Activated naive CD8-positive, alpha-beta T cell treated with anti-CD3 and anti-CD28 coated beads, Interleukin-2, amount 10 ng/mL, durations not matched to agents 7 days and 5 days (primary cell): Measurements from ENCODE around the gene MARCHF3. TPM values are rescaled to one million over a fixed set of nuclear protein-coding genes. Genes with fewer than 3 reads are reported as not detected.
"Not testable (repeated sequence)": the region's sequence is repeated elsewhere in the genome, so short reads cannot be mapped to it uniquely, and the experiment has no call there.

ENCODE experiments used
- ATAC-seq: fragments of 150-1000 bp; cut with Tn5 transposase; one replicate; pipeline ENCODE4 v1.10.0; 2021; ENCODE audit warnings: low read depth, moderate library complexity
- POLR2A ChIA-PET: fragments of 350-600 bp; sonication (Branson Sonifier 250); formaldehyde crosslinking; loops from one replicate; lab custom pipeline; 2021; ENCODE audit warnings: antibody characterized with exemption; lab: Charles Lee
- DNase-seq: peaks from one replicate; pipeline ENCODE4 v3.0.0; 2021
- H3K27ac Mint-ChIP-seq: one replicate; pipeline ENCODE4 v1.8.0; 2022; ENCODE audit warnings: mild to moderate bottlenecking, mixed read lengths
- H3K27me3 Mint-ChIP-seq: one replicate; pipeline ENCODE4 v1.8.0; 2022; ENCODE audit warnings: mild to moderate bottlenecking, moderate library complexity, mixed read lengths
- H3K36me3 Mint-ChIP-seq: one replicate; pipeline ENCODE4 v1.8.0; 2021; ENCODE audit warnings: mild to moderate bottlenecking, mixed read lengths
- H3K4me1 Mint-ChIP-seq: one replicate; pipeline ENCODE4 v1.8.0; 2021; ENCODE audit warnings: mixed read lengths
- H3K4me3 Mint-ChIP-seq: one replicate; pipeline ENCODE4 v1.8.0; 2022; ENCODE audit warnings: mild to moderate bottlenecking, moderate library complexity, mixed read lengths
- H3K9me3 Mint-ChIP-seq: one replicate; pipeline ENCODE4 v1.8.0; 2021; ENCODE audit warnings: mixed read lengths
- total RNA-seq, 2 experiments: library from RNA; stranded (reverse); gene quantifications; one replicate each; pipeline ENCODE4 v1.2.3, GENCODE V29; 2021

Gene MARCHF3
- total RNA-seq, 2 experiments from 2014 or later = 2.4 to 2.7 TPM

GRCh38 chr5:126963822-126964375 lies 66.5 kb downstream of the MARCHF3 start:
- peaks cover 1% of the 10 kb centered on the region for H3K4me1 Mint-ChIP-seq
- no peak overlapping the region for H3K4me3 Mint-ChIP-seq
- no peak for ATAC-seq
- peaks cover 1% of the 10 kb centered on the region for H3K9me3 Mint-ChIP-seq
- H3K27ac Mint-ChIP-seq = no peak overlapping the region
- H3K36me3 Mint-ChIP-seq = peaks cover 7% of the 10 kb centered on the region
- POLR2A ChIA-PET = no interaction called here
- DNase-seq = no peak
- H3K27me3 Mint-ChIP-seq = no peaks in the 10 kb centered on the region

- peaks cover 1% of the 10 kb centered on the region for H3K4me1 Mint-ChIP-seq
- ATAC-seq = no peak
- no peaks in the 10 kb centered on the region for H3K27me3 Mint-ChIP-seq
- H3K4me3 Mint-ChIP-seq = no peak overlapping the region
- POLR2A ChIA-PET = no interaction called here
- H3K36me3 Mint-ChIP-seq = peaks cover 3% of the 10 kb centered on the region
- H3K27ac Mint-ChIP-seq = no peak overlapping the region
- peaks cover 1% of the 10 kb centered on the region for H3K9me3 Mint-ChIP-seq
- no peak for DNase-seq
Observed at GRCh38 chr5:126961702-126962101, 68.7 kb downstream of the MARCHF3 start.

GRCh38 chr5:126961128-126961527 lies 69.2 kb downstream of the MARCHF3 start:
- Mint-ChIP-seq H3K4me1 (peaks cover 1% of the 10 kb centered on the region), H3K27ac (no peak overlapping the region), H3K9me3 (peaks cover 2% of the 10 kb centered on the region), H3K27me3 (no peaks in the 10 kb centered on the region), H3K4me3 (no peak overlapping the region), H3K36me3 (peaks cover 5% of the 10 kb centered on the region)
- ATAC-seq = no peak
- POLR2A ChIA-PET = no interaction called here
- DNase-seq = no peak

GRCh38 chr5:126959188-126959587 lies 71.2 kb downstream of the MARCHF3 start:
- Mint-ChIP-seq H3K9me3 (peaks cover 1% of the 10 kb centered on the region), H3K27me3 (no peaks in the 10 kb centered on the region), H3K36me3 (peaks cover 3% of the 10 kb centered on the region), H3K27ac (no peak overlapping the region), H3K4me3 (no peak overlapping the region), H3K4me1 (no peaks in the 10 kb centered on the region)
- ATAC-seq (no peak), DNase-seq (no peak)
- POLR2A ChIA-PET = no interaction called here

- Mint-ChIP-seq H3K27me3 (no peaks in the 10 kb centered on the region), H3K4me1 (no peaks in the 10 kb centered on the region), H3K9me3 (peaks cover 1% of the 10 kb centered on the region), H3K36me3 (peaks cover 3% of the 10 kb centered on the region), H3K27ac (no peak overlapping the region), H3K4me3 (no peak overlapping the region)
- POLR2A ChIA-PET = no interaction called here
- DNase-seq = no peak
- no peak for ATAC-seq
Observed at GRCh38 chr5:126956991-126957390, 73.4 kb downstream of the MARCHF3 start.

GRCh38 chr5:126954981-126955380 lies 75.4 kb downstream of the MARCHF3 start:
- H3K9me3 Mint-ChIP-seq = peaks cover 1% of the 10 kb centered on the region
- H3K4me3 Mint-ChIP-seq = no peak overlapping the region
- ATAC-seq = no peak
- no peak overlapping the region for H3K27ac Mint-ChIP-seq
- no peak for DNase-seq
- H3K36me3 Mint-ChIP-seq = peaks cover 3% of the 10 kb centered on the region
- H3K4me1 Mint-ChIP-seq = no peaks in the 10 kb centered on the region
- POLR2A ChIA-PET = no interaction called here
- no peaks in the 10 kb centered on the region for H3K27me3 Mint-ChIP-seq

- POLR2A ChIA-PET = no interaction called here
- Mint-ChIP-seq H3K27ac (no peak overlapping the region), H3K36me3 (peaks cover 3% of the 10 kb centered on the region), H3K4me3 (no peak overlapping the region), H3K4me1 (no peaks in the 10 kb centered on the region), H3K27me3 (no peaks in the 10 kb centered on the region), H3K9me3 (peaks cover 1% of the 10 kb centered on the region)
- ATAC-seq = no peak
- DNase-seq = no peak
Observed at GRCh38 chr5:126953640-126954039, 76.7 kb downstream of the MARCHF3 start.

- Mint-ChIP-seq H3K27me3 (no peaks in the 10 kb centered on the region), H3K9me3 (no peaks in the 10 kb centered on the region), H3K27ac (no peak overlapping the region), H3K4me3 (no peak overlapping the region), H3K36me3 (no peaks in the 10 kb centered on the region), H3K4me1 (no peaks in the 10 kb centered on the region)
- no peak for ATAC-seq
- POLR2A ChIA-PET = no interaction called here
- DNase-seq = no peak
Observed at GRCh38 chr5:126949475-126949874, 80.9 kb downstream of the MARCHF3 start.

GRCh38 chr5:126948453-126948852 lies 81.9 kb downstream of the MARCHF3 start:
- Mint-ChIP-seq H3K27me3 (no peaks in the 10 kb centered on the region), H3K9me3 (no peaks in the 10 kb centered on the region), H3K4me1 (no peaks in the 10 kb centered on the region), H3K4me3 (no peak overlapping the region), H3K36me3 (no peaks in the 10 kb centered on the region), H3K27ac (no peak overlapping the region)
- ATAC-seq (no peak), DNase-seq (no peak)
- POLR2A ChIA-PET = no interaction called here

- DNase-seq (no peak), ATAC-seq (no peak)
- no peaks in the 10 kb centered on the region for H3K9me3 Mint-ChIP-seq
- H3K27ac Mint-ChIP-seq = no peak overlapping the region
- POLR2A ChIA-PET = no interaction called here
- no peaks in the 10 kb centered on the region for H3K27me3 Mint-ChIP-seq
- no peaks in the 10 kb centered on the region for H3K4me1 Mint-ChIP-seq
- no peak overlapping the region for H3K4me3 Mint-ChIP-seq
- H3K36me3 Mint-ChIP-seq = no peaks in the 10 kb centered on the region
Observed at GRCh38 chr5:126948011-126948355, 82.4 kb downstream of the MARCHF3 start.

- Mint-ChIP-seq H3K4me1 (no peaks in the 10 kb centered on the region), H3K36me3 (no peaks in the 10 kb centered on the region), H3K4me3 (no peak overlapping the region), H3K27ac (no peak overlapping the region), H3K27me3 (no peaks in the 10 kb centered on the region), H3K9me3 (no peaks in the 10 kb centered on the region)
- DNase-seq (no peak), ATAC-seq (no peak)
- POLR2A ChIA-PET = no interaction called here
Observed at GRCh38 chr5:126947146-126948010, 83.0 kb downstream of the MARCHF3 start.

- POLR2A ChIA-PET, ATAC-seq, H3K36me3 Mint-ChIP-seq, H3K4me3 Mint-ChIP-seq, DNase-seq, H3K27me3 Mint-ChIP-seq, H3K4me1 Mint-ChIP-seq, H3K9me3 Mint-ChIP-seq, H3K27ac Mint-ChIP-seq: not testable (repeated sequence)
Observed at GRCh38 chr5:126942908-126943307, 87.5 kb downstream of the MARCHF3 start.

- ATAC-seq (no peak), DNase-seq (no peak)
- no peak overlapping the region for H3K27ac Mint-ChIP-seq
- no peaks in the 10 kb centered on the region for H3K36me3 Mint-ChIP-seq
- H3K27me3 Mint-ChIP-seq = no peaks in the 10 kb centered on the region
- no peak overlapping the region for H3K4me3 Mint-ChIP-seq
- POLR2A ChIA-PET = no interaction called here
- H3K4me1 Mint-ChIP-seq = no peaks in the 10 kb centered on the region
- no peaks in the 10 kb centered on the region for H3K9me3 Mint-ChIP-seq
Observed at GRCh38 chr5:126941403-126941802, 89.0 kb downstream of the MARCHF3 start.

- Mint-ChIP-seq H3K27me3 (no peaks in the 10 kb centered on the region), H3K27ac (no peak overlapping the region), H3K4me1 (no peaks in the 10 kb centered on the region), H3K4me3 (no peak overlapping the region), H3K9me3 (no peaks in the 10 kb centered on the region), H3K36me3 (no peaks in the 10 kb centered on the region)
- POLR2A ChIA-PET = no interaction called here
- DNase-seq = no peak
- ATAC-seq = no peak
Observed at GRCh38 chr5:126939887-126940286, 90.5 kb downstream of the MARCHF3 start.
